Suprapubic skin (tissue), 3 donors: ENCODE measurements around the gene UBE2E2.

Source experiments
- CTCF ChIP-seq, 2 donors: fragments of 200-600 bp in 1 of 2; fragments of 450-650 bp in 1 of 2; sonication (generic) in 1 of 2; IDR thresholded peaks; one replicate each; pipeline ENCODE4 v1.5.1; 2016 to 2019; ENCODE audit warnings: antibody characterized with exemption in 2 of 2, mild to moderate bottlenecking in 1 of 2, moderate library complexity in 1 of 2
- EP300 ChIP-seq: sonication (generic); formaldehyde crosslinking; IDR thresholded peaks from one replicate; pipeline ENCODE4 v1.6.1; 2017; ENCODE audit warnings: antibody characterized with exemption

DNA sequence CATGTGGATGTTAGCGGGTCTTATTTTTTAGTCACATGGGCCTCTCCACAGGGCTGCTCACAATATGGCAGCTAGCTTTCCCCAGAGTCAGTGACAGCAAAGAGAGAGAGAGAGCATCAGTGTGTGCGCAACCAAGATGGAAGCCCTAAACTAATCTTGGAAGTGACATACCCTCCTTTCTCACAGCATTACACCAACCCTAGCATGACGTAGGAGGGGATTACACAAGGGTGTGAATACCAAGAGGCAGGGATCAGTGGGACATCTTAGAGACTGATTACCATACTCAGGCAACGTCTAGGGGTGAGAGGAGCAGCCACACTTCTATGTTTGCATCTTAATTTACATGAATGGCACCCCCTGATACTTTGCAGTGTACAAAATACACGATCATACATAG is 3.5 kb upstream of the UBE2E2 start:
- TF ChIP-seq CTCF (IDR thresholded peaks at IDR 0.05) = no peak
- TF ChIP-seq EP300 = no peak
